Right renal cortex interstitium (tissue), 3 donors: ENCODE results near the gene GIMAP2. TPM values are rescaled to one million over a fixed set of nuclear protein-coding genes. Genes with fewer than 3 reads are reported as not detected.
"Not testable (repeated sequence)": the region's sequence is repeated elsewhere in the genome, so short reads cannot be mapped to it uniquely, and the experiment has no call there.

Experiments used
- DNase-seq, 3 donors: peaks; one replicate each; pipeline ENCODE4 v3.0.0-alpha.2; 2013; ENCODE audit warnings: low read depth in 3 of 3, low spot score in 2 of 3
- polyA plus RNA-seq, 3 donors: library from polyadenylated mRNA; unstranded; fragments of 120-200 nt; gene quantifications; one replicate each; pipeline ENCODE4 v1.2.1, GENCODE V29; 2013; ENCODE audit not compliant: insufficient read length in 3 of 3

GIMAP2 gene
- polyA plus RNA-seq, result 10 to 100 TPM in 2 of 3 donors, 1 to 10 TPM in 1; 9.7 to 10.5 (median 10.1) TPM

DNA sequence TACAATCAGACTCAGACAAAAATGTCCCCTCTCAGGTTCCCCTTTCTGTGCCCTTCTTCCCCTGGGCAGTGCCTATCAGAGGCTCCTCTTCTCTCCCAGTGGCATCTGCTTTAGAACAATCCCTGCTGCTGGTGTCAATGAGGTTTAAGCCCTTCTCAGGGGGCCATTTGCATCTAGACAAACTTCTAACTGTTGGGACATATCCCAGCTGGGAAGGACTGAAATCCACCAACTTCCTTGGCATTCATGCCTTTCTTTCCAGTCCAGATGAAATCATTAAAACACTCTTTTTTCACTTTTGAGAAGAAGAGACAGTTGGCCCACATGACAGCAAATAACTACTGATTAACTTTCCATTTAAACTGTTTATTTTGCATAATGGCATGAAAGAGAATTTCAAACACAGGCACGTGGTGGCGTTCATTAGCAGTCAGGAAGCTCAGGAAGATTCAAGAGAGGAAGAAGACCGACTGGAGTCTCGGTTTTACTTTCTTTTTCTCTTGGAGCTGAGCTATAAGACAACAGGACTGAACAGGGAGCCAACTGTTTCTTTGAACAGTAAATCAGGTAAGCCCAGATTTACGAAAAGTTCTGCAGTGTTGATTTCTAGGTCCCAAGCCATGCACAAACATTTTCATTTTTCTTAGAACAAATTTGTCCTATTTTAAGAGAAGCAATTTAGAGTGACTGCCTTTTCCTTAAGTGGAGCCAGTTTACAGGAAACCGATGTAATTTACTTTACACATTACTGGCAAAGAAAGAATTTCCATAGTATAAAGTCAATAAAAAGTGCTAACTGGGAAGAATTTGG is at the start of gene GIMAP2:
Gene GIMAP2 (plus strand): TSS at position 488 of the 811 bp plus-strand sequence. CDS start 1,354 bp downstream, outside the sequence.
- peak in 1 of 3 donors; percentile 3 for DNase-seq

DNA sequence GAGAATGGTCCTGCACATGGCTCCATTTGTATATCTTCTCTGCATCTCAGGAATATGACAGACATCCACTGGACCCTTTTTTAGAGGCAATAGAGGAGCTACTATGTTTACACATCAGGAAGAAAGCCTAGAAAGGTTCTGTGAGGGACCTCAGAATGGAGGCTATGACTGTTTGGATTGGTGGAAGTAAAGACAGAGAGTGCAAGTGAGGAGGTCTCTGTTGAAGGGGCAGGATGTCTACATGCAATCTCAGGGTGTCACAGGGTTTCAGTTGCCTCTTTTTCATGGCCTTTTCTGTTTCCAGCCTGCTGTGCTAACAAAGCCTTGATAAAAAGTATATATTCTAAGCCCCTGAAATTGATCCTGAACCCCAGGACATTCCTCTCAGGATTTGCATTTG is 43.7 kb upstream of the GIMAP2 start:
- no peak for DNase-seq

GRCh38 chr7:150642926-150643325 is 42.6 kb upstream of the GIMAP2 start:
- DNase-seq, result no peak

- no peak for DNase-seq
Measured at GRCh38 chr7:150645259-150646020, 40.1 kb upstream of the GIMAP2 start.

DNA sequence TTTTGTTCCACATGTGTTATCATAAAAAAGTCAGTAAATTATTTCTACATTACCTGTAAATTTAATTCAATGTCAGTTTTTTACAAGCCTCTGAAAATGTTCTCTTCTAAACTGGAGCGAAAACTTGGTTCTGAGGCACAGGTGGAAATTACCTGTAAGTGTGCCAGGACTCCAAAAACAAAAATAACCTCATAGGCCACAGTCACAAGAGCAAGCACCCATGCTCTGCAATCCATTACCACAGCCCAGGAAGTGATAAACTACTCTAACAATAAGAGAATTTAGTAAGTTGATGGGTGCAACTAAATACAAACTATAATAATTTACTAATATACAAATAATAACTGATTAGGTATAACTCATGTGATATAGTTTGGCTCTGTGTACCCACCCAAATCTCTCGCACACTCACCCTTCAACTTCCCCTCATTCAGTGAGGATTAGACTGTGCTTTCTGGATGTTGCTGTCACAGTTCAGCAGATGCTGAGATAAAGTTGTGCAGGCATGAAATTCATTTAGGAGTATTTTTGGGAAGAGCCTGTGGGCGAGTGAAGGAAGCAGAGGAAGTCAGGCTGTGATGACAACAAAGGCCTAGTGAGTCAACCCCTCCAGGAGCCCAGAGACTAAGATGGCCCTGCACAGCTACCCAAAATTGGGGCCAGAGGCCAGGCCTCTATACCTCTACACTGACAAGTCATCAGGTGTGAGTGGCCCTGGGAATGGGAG is 37.0 kb upstream of the GIMAP2 start:
- DNase-seq, result no peak

DNA sequence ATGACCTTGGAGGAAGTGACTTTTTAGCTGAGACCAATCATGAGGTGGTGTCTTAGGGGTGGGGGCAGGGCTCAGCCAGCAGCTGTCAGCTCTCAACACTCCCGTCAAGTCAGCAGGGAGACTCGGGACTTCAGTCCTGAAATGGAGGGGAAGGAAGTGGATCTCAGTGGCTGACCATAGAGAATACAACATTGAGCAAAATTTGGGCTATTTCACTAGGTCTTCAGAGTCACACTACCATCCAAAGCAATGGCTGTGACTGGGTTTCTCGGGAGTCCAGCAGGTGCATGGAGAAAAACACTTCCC is 36.5 kb upstream of the GIMAP2 start:
- no peak for DNase-seq

- DNase-seq, result no peak
Measured at GRCh38 chr7:150654692-150655091, 30.8 kb upstream of the GIMAP2 start.

- DNase-seq, result no peak
Measured at GRCh38 chr7:150656047-150656446, 29.5 kb upstream of the GIMAP2 start.

GRCh38 chr7:150657526-150657925 is 28.0 kb upstream of the GIMAP2 start:
- DNase-seq, result no peak

DNA sequence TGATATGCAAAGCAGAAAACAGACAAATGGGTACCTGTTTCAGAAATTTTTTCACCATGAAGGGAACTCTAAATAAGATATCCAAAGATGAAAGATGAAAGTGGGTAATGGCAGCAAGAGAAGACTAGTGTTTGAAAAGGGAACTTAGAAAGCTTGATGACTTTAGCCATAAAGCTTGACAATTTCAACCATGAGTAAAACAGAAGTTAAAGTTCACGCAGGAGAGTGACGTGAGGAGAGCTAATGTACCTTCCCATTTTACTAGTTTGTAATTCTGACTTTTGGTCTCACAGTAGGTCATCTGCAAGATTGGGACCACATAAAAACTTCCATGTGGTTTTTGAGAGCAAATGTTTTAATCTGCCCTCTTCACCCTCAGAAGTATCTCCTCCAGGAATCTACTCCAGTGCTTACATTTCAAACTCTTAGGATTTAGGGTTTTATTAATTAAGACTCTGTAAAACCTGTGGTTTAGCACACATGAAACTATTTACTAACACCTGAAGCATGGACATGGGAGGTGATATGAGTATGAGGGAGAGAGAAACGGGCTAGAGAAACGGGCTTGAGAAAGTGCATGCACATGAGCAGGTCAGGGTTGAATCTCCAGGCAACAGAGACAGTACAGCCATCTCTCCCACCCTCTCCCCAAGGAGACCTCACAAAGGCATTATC is 24.4 kb upstream of the GIMAP2 start:
- no peak for DNase-seq

GRCh38 chr7:150662821-150663220 is 22.7 kb upstream of the GIMAP2 start:
- not testable (repeated sequence) for DNase-seq

DNA sequence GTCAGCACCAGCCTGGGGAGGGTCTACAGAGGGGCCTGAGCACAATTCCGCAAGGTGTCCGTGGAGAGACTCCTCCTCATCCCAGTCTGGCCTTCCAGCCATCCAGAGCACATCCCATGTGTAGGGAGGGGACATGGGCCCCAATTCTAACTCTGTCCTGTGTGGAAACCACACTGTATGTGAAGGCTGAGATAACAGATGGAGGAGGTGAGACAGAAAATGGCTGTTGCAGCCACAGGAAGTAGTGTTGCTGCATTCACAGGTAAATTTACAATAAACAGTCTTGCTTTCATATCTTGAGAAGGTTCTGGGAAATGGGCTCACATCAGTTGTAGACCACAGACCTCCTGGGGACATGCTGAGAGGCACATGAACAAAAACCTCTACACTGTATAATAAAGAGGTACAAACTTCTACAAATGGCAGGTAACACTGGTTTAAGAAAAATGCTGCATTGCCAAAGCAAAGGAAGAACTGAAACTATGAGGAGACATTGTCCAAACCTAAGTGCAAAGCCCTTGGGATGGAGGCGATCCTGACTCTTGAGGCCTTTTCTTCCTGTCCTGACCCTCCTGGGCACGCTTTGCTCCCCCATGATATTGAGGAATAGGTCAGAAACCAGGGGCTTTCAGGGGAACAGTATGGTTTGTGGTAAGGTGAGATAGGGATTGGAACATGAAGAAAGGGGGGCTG is 21.6 kb upstream of the GIMAP2 start:
- no peak for DNase-seq

DNA sequence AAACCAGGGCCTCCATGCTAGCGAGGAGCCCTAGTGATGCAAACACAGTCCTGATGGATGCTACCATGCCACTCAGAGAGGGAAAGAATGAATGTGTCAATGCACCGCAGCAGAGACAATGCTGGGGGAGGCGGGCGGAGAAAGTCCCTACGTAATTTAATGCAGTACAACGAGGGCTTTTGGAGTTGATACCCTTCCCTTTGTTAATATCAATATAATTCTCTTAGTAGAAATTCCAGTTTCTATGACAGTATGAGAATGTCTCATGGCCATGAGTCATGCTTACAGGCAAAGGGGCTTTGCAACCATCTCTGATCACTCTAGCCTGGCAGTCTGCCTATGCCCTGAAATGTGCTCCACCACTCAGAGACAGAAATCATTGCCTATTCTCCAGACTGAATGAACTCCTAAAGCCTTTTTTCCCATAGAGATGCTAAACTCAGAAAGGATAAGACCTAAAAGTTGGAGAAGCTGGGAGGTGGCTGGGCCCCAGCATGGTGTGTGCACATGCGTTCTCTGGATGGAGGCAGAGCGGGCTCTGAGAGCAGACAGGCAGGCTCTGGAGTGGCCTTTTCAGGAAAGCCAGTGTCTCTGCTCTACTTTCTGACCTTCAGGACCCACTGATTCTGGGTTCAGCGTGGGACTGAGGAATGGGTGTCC is 20.3 kb upstream of the GIMAP2 start:
- DNase-seq, result no peak

DNA sequence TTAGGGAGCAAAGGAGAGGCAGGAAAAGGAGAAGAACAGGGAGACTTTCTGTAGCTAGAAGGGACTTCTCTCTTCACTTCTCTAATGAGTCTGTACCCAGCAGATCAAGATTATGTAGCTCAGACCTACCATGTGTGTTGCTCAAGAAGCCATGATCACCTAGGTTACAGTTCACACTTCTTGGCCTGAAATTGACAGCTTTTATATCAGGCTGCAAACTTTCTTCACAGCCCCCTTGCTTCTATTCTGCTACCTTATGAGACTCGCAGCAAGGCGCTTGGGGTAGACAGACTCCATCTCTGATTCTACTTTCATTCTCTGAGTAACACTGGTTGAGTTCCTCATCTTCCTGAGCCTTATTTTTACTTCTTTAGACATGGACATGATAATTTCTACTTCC is 19.6 kb upstream of the GIMAP2 start:
- no peak for DNase-seq

- no peak for DNase-seq
Measured at GRCh38 chr7:150666412-150666811, 19.1 kb upstream of the GIMAP2 start.

DNA sequence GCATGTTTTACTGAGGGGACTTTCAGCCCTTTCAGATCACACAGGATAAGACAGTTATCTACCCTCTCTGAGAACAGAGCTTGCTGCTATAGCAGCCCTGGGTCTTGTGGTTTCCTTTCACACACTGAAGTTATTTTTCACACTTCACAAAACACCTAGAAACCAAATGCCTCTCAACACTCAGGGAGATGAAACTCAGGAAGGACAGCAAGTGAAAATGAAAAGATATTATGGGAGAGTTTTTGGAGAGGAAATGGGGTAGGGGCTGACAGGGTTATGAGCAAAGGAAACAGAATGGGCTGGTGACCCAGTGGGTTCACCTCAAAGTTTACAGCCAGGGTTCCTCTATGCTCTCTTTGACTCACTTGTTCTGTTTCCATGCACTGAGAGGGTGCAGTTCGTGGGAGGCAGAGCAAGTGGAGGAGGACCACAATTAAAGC is 17.0 kb upstream of the GIMAP2 start:
- DNase-seq, result no peak

GRCh38 chr7:150668977-150669376 is 16.5 kb upstream of the GIMAP2 start:
- no peak for DNase-seq

DNA sequence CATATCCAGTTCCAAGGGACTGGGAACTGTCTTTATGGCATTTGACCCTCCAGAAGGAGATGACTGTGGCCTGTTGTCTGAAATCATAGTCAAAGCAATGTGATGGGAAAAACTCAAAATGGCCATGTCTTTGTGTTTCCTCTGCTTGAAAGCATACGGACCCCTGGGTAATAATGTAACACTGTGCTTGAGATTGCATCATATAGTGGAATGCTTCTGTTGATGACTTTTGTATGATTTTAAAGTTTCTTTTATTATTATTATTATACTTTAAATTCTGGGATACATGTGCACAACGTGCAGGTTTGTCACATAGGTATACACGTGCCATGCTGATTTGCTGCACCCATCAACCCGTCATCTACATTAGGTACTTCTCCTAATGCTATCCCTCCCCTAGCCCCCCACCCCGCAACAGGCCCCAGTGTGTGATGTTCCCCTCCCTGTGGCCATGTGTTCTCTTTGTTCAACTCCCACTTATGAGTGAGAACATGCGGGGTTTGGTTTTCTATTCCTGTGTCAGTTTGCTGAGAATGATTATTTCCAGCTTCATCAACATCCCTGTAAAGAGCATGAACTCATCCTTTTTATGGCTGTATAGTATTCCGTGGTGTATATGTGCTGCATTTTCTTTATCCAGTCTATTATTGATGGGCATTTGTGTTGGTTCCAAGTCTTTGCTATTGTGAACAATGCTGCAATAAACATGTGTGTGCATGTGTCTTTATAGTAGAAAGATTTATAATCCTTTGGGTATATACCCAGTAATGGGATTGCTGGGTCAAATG is 13.5 kb upstream of the GIMAP2 start:
- DNase-seq, result not testable (repeated sequence)

- no peak for DNase-seq
Measured at GRCh38 chr7:150675714-150676113, 9.8 kb upstream of the GIMAP2 start.
